ENCODE measurements around the gene KRT33B.
"Not testable (repeated sequence)": the region's sequence is repeated elsewhere in the genome, so short reads cannot be mapped to it uniquely, and the experiment has no call there.

The KRT33B gene

DNA sequence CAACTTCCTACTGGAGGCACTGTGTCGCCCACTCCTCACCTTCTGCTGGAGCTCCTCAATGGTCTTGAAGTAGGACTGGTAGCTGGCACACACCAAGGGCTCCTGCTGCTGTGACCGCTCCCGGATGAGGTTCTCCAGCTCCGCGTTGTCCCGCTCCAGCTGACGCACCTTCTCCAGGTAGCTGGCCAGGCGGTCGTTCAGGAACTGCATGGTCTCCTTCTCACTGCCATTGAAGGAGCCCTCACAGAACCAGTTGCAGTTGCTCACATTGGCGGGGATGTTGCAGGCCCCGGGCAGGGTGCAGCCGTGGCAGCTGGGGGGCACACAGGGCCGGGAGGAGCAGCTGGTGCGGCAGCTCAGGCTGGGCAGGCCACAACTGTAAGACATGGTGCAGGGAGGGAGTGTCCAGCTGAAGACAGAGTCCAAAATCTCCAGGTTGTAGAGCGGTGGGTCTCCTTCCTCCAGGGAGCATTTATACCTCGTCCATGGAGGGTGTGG is 19.2 kb downstream of the KRT33B start, which contains the start of gene KRT33A:
TSS of gene KRT33A (minus strand) at position 448 of the 498 bp plus-strand sequence. CDS start at position 387, 61 bp downstream.
- DNase-seq (ENCODE audit: extremely low read depth in 1 of 2, low read depth in 1 of 2) = not testable (repeated sequence)

DNA sequence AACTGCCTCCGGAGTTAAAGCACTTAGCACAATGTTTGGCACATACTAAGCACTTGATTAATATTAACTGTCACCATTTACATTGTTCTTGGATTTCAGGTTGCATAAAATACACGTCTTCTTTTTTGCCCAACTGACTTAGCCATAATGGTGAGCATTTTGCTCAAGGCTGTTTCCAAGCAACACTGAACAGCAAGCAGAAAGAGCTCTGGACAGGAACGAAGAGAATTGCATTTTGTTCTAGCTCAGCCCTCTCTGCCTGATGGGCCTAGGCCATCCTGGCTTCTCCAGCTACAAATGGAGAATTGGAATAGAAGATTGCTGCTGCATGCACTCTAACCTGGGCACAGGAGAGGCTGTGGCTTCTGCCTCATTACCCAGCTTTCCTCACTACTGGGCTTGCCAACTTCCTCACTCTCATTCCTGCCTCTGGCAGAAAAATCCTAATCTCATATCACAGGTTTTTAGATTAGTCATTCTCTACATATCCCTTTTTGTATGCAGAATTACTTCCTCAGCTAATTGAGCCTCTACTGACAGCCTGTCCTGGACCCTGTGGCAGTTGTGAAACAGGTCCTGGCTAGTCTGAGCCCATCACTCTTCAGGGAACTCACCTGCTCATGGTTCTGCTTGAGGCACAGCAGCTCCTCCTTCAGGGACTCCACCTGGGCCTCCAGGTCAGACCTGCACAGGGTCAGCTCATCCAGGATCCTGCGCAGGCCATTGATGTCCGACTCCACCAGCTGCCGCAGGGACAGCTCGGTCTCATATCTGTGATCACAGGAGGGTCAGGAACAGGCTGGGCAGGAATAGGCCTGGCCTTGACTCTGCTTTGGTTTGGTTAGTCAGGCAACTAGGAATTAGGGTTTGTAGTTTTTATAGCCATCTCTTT is 21.5 kb downstream of the KRT33B start:
- no peak for DNase-seq (ENCODE audit: extremely low read depth in 1 of 2, low read depth in 1 of 2)

DNA sequence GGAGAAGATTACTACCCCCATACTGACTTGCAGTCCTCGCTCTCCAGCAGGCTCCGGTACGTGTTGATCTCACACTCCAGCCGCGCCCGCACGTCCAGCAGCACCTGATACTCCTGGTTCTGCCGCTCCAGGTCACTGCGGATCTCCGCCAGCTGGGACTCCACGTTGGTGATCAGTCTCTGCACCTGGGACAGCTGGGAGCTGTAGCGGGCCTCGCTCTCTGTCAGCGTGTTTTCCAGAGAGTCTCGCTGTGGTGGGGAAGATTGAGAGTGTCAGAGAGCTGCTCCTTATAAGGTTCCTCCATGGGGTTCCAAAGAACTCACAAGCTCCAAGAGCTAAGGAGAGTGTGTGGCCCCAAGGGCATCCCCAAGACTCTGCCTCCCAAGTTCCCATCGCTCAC is 23.2 kb downstream of the KRT33B start:
- not testable (repeated sequence) for DNase-seq (ENCODE audit: extremely low read depth in 1 of 2, low read depth in 1 of 2)

DNA sequence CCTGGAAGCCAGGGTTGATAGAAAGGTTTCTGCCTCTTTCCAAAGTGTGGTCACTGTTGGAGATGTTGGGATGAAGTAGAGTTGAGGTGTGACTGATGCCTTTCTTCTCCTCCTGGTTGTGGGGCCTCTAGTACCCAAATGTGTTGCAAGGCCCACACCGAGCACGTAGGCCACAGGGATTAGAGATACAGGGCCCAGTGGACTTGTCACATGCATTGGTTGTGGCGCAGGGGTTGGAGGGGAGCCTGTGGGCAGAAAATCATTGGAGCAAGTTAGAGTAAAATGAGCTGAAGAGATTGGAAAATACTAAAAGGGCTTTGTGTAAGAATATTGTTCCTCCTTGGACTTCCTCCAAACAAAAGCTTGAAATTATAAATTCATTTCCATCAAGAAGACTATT is 23.6 kb downstream of the KRT33B start:
- no peak for DNase-seq (ENCODE audit: extremely low read depth in 1 of 2, low read depth in 1 of 2)

DNA sequence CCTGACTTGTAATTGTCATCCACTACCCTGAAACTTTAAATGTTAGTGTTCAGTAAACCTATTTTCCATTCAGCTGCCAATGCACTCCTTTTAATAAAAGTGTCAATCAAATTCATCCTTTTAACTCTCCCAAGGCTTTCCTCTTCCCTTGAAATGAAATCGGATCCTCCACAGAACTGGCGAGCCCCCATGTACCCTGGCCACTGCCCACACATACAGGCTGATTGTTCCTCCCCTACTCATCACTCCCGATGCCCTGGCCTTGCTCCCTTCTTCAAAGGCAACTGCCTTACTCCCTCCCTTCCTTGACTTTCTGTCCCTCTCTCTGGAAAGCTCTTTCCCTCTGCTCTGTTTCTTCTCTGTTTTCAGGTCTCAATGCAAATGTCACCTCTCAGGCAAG is 26.6 kb downstream of the KRT33B start:
- DNase-seq (ENCODE audit: extremely low read depth in 1 of 2, low read depth in 1 of 2) = no peak

DNA sequence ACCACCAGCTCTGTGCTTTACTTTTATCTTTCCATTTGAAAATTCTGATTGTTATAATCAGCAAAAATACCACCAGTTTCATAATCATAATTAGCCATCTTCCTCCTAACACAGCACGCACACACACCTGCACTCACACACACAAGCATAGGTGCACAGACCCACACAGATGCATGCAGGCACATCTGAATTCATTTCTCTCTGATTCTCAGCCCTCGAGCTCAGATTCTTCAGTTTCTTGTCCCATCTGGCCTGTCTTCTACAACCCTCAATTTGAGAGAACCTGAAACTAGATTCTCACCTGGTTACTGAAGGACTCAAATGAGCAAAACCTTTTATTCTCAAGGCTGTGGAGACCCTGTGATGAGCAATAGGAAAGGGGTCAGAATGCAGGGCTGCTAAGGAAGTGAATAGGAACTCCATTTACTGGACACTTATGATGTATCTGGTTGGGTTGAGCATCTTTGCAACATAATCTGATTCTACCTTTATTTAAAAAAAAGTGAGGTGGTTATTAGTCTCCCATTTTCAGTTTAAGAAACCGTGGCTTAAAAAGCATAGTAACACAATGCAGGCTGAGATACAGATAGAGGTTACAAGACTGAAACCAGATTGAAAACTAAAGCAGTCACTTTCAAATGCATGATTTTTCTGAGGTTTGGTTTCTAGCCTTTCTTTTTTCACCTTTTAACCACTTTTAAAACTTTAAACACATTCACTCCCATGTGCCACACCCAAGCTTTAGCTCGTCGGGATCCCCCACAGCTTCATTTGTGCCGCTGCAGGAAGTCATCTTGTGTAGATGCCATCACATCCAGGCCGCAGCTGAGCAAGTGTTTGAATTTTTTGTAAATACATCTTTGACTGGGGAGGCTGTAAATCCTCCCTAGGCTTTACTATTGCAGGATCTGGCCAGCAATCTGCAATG is 28.4 kb downstream of the KRT33B start:
- peak in 1 of 2 donors; percentile 40 for DNase-seq (ENCODE audit: extremely low read depth in 1 of 2, low read depth in 1 of 2)

DNA sequence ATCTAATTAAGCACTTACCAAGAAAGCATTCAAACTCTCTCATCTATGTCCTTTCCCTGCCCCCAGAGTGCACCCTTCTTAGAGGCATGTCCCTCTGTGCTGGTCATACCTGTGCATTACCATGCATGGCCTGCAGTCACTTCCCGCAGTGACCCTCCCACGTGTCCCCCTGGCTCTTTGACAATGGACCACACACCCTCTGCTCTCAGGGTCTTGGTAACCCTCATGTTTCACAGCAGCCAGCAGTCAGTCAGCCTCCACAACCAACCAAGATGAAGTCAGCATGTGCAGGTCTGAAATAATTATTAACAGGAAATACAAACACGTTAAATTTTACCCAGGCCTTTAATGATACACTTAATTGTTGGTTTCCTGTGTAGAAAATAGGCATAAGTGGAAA is 29.1 kb downstream of the KRT33B start:
- no peak for DNase-seq (ENCODE audit: extremely low read depth in 1 of 2, low read depth in 1 of 2)

DNA sequence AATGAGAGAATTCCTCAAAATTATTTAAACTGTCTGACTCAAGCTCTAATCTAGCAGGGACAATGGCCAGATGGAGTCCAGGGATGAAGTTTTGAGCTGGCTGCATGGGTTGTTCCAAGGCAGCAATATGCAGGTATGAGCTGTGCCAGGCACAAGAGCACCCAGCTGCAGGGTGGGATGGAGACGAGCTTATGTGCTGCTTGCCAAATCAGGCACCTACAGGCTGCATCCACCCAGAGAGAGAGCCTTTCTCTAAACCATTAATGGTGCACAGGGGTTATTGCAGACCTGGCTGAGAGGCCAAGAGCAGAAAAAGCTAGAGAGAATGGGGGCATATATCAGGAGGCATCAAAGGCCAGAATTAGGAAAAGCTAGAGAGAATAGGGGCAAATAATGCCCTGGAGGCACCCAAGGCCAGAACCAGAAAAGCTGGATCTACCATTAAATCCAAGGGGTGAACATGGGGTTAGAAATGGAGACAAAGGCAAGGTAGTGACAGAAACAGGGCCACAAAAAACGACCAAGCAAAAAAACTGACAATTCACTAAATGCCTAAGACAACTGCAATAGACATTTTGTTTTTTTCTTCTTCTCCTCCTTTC is 29.9 kb downstream of the KRT33B start:
- no peak for DNase-seq (ENCODE audit: extremely low read depth in 1 of 2, low read depth in 1 of 2)

DNA sequence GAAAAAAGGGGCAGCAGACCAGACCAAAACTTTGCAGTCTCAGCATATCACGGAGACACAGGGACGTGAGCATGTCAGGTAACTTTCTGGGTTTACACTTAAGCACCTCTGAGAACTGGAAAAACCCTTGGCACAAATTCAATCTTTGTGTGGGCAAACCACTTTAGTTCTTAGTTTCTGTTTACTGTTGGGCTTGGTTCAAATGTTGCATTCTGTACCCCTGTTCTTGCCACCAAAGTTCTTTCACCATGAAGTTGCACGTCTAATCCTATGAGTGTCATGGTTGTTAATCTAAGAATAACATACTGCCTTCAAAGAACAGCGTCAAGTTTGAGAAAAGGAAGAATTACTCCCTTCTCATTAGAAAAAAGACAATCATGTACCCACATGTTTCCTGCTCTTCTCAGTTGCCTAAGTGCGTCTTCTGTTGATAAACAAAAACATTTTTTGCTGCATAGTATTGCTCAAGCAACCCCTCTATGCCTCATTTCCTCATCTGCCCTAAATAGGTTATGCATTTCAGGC is 30.6 kb downstream of the KRT33B start:
- no peak for DNase-seq (ENCODE audit: extremely low read depth in 1 of 2, low read depth in 1 of 2)

DNA sequence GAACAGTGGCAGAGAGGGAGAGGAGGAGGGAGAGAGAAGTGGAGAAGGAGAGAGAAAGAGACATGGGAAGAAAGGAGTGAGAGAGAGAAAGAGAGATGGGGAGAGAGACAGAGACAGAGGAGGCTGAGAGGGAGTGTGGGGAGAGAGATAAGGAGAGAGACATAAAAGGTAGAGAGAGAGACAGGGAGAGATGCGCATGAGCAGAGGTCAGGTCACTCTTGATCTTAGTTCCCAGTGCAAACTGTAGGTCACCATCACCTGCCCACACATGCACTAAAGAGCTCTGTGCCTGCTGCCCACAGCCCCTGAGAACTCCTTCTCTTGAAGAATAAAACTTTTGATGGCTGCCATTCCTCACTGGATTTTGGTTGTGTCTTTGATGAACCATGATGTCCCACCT is 33.9 kb downstream of the KRT33B start:
- DNase-seq (ENCODE audit: extremely low read depth in 1 of 2, low read depth in 1 of 2) = no peak

DNA sequence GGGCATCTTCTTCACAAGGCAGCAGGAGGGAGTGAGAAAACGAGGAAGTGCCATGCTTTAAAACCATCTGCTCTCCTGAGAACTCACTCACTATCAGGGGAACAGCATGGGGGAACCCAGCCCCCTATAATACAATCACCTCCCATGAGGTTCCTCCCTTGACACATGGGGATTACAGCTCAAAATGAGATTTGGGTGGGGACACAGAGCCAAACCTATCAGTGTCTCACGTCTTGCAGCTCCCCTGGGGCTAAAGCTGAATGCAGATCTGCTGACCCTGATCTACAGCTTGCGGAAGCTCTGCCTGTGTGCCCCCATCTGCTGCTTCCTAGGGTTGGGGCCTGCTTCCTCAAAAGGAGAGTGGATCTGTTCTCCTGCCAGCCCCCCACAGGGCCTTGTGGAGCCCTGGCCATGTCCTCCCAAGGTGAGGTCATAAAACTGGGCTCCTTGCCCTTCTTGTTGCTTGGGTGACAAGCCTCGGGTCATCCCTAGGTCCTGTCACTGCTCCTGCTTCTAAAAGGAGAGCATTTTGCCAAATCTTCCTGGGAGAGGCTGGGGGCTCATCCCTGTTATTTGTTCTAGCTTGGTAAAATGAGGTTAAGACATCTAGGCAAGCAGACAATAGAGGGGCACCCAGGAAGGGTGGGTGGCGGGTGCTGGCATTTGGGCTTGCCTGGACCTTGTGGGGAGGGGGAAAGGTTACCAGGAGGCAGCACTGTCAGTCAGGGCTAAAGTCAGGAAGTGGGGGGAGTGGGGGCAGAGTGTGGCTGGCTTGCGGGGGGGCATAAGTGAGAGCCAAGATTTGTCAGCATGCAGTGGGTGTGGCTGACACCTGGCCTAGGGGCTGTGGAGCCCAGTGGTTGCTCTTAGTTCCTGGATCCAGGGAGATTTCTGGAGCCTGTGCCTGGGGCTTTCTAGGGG is 35.0 kb downstream of the KRT33B start:
- no peak for DNase-seq (ENCODE audit: extremely low read depth in 1 of 2, low read depth in 1 of 2)

DNA sequence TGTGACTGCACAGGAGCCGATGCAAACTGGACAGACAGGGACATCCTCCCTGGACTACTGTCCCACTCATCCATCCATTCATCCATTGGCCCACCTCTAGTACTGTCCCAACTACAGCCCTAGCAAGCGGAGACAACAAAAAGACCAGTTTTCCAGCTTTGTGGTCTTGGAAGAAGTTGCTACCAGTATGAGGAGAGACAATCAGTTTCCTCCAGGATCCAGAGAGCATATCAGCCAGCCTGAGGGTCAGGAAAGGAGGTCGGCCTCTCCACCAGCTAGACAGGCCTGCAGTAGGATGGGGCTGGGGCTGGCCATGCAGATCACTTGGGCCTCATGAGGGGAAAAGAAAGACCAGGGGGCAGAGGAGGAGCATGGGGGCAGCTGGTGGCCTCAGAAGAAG is 35.8 kb downstream of the KRT33B start:
- DNase-seq (ENCODE audit: extremely low read depth in 1 of 2, low read depth in 1 of 2) = no peak

DNA sequence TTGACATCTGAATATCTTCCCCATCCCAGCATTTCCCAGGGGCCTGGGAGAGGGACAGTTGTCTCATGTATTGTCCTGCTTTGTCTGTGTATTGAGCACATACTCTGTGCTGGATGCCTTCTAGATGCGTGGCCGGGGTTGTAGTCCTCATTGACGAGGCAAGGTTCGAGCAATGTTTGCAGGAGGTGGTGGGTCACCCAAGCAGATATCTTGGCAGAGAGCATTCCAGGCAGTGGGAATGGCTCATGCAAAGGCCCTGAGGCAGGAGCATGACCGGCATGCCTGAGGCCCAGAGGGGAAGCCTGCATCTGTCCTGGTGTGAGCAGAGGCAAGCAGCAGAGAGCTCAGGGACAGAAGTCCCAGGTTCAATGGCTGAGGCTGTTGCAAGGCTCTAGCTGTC is 36.5 kb downstream of the KRT33B start:
- DNase-seq (ENCODE audit: extremely low read depth in 1 of 2, low read depth in 1 of 2) = no peak

DNA sequence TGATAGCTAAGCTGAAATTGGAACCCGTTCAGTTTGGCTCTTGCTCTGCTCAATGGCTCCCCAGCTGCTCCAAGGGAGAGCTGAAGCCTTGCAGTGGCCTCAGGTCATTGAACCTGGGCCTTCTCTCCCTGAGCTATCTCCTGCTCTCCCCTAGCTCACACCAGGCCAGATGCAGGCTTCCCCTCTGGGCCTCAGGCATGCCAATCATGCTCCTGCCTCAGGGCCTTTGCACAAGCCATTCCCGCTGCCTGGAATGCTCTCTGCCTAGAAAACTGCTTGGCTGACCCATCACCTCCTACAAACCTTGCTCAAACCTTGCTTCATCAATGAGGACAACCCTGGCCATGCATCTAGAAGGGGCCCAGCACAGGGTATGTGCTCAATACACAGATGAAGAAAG is 37.4 kb downstream of the KRT33B start:
- no peak for DNase-seq (ENCODE audit: extremely low read depth in 1 of 2, low read depth in 1 of 2)

DNA sequence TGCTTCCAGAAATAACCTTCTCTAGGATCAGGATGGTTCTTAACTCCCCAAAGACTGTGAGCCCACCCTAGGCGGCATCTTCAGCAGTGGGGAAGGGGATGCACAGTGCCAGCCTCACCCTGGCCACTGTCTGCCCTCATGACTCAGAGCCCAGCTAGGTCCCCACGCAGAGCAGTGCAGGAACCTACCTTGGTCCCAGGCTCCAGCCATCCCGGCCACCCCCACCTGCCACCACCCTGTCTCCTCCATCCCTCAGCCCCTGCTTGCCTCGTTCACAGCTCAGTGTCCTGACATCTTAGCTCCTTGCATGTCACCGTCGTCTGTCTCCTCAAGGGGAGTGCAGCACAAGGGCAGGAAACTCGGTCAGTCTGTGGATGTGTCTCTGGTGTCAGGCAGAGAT is 38.0 kb downstream of the KRT33B start:
- no peak for DNase-seq (ENCODE audit: extremely low read depth in 1 of 2, low read depth in 1 of 2)

DNA sequence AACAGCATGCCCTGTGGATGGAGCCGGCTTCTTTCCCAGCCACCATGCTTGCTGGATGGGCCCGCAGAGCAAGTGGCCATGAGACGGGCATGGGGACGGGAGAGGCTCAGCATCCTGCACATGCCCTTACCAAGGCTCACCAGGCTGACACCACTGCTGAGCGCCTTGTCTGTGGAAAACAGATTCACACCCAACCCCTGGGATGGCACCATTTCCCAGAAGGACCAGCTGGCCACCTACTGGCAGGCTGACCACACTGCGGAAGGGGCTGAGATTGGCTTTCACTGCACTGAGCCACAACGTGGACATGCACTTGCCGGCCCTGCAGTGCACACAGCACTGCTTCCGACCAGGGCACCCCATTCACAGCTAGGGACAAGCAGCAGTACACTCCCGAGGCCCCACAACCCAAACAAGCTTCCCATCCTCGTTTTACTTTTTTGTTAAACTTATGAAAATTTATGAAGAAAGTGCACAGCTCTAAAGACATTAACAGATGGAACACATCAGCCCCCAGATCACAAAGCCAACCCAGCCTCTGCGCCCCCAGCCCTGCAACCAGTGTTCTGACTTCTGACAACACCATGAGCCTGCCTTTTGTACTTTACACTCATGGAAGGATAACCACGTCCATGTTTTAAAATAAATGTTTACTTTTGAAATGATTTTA is 40.2 kb downstream of the KRT33B start:
- no peak for DNase-seq (ENCODE audit: extremely low read depth in 1 of 2, low read depth in 1 of 2)

DNA sequence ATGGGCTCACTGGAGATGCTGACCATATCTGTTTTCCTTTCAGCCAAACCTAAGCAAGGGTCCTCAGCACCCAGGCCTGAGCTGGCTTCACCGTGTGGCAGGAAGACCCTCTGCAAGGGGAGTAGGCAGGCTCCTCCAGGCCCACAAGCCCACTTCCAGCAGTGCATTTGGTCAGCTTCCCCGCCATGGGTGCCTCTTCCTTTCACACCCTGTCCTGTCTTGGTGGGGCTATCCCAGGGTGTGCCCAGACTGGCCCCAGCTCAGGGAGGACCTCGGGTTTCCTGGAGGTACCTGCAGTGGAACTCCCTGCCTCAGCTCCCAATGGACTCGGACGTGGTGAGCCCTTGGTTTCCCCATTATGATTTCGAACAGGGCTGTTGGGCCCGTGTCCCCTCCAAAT is 41.4 kb downstream of the KRT33B start:
- DNase-seq (ENCODE audit: extremely low read depth in 1 of 2, low read depth in 1 of 2) = no peak

DNA sequence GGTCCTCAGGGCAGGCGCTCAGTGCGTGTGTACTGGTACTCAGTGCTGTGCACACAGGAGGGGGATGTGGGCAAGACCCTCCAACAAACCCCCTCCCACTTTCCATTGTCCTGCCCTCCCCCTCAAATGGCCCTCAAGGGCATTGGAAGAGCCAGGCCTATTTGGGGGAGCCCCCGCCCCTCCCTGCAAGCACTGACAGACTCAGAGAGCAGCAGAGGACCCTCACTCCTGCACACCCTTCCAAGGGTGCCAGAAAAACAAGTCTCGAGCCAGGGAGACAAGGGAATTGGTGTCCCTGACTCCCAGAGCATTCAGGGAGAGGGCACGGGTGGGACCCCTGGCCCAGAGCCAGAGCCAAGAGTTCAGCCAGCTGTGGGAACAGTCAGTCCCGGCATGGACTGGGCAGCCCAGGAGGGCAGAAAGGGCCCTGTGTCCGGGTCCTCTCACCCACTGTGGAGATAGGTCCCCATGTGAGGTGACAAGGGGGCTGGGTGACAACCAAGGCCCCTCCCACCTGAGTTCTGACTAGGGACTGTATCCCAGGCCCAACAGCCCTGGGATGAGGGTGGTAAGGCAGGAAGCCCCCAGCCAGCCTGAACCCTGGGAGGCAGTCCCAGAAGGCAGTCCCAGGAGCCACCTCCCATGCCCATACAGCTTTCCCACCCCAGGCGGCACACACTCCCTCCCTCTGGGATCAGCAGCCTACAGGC is 42.0 kb downstream of the KRT33B start:
- no peak for DNase-seq (ENCODE audit: extremely low read depth in 1 of 2, low read depth in 1 of 2)
